GM18498 (cell line): Measurements from ENCODE around the gene YIPF6.
"Not testable (repeated sequence)": the region's sequence is repeated elsewhere in the genome, so short reads cannot be mapped to it uniquely, and the experiment has no call there.

Source experiments
- ATAC-seq: cut with Tn5 transposase; IDR thresholded peaks from one replicate; pipeline ENCODE4 v1.9.1; 2021; ENCODE audit warnings: mild to moderate bottlenecking, moderate library complexity; ENCODE audit not compliant: unreplicated experiment

Gene YIPF6

DNA sequence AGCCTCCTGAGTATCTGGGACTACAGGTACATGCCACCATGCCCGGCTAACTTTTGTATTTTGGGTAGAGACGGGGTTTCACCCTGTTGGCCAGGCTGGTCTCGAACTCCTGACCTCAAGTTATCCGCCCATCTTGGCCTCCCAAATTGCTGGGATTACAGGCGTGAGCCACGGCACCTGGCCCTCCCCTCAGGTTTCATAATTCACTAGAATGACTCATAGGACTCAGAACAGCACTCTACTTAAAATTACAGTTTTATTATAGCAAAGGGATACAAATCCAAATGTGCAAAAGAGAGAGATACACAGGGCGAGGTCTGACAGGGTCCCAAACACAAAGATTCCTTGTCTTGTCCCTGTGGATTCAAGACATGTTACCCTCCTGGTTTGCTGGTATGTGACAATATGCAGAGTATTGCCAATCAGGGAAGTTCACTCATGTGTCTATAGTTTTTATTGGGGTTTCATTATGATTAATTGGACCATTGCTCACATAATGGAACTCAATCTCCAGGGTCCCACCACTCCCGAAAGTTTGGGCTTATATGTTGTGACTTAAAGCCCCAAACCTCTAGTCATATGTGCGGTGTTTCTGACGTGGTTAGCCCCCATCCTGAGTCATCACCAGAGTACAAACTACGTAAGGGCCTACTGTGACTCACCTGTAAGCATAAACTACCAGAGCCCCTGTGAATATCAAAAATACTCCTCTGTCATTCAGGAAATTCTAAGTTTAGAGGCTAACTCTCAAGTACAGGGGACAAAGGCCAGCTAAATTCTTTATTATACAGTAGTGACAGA, 5.2 kb downstream of the YIPF6 start:
- ATAC-seq: no peak

- no peak for ATAC-seq
Measured at GRCh38 chrX:68506649-68507048, 7.8 kb downstream of the YIPF6 start.

GRCh38 chrX:68508799-68509198, 9.9 kb downstream of the YIPF6 start:
- no peak for ATAC-seq

- ATAC-seq: peak; percentile 84
Measured at GRCh38 chrX:68511255-68511654, 12.4 kb downstream of the YIPF6 start.

- not testable (repeated sequence) for ATAC-seq
Measured at GRCh38 chrX:68524680-68525079, 25.8 kb downstream of the YIPF6 start.

DNA sequence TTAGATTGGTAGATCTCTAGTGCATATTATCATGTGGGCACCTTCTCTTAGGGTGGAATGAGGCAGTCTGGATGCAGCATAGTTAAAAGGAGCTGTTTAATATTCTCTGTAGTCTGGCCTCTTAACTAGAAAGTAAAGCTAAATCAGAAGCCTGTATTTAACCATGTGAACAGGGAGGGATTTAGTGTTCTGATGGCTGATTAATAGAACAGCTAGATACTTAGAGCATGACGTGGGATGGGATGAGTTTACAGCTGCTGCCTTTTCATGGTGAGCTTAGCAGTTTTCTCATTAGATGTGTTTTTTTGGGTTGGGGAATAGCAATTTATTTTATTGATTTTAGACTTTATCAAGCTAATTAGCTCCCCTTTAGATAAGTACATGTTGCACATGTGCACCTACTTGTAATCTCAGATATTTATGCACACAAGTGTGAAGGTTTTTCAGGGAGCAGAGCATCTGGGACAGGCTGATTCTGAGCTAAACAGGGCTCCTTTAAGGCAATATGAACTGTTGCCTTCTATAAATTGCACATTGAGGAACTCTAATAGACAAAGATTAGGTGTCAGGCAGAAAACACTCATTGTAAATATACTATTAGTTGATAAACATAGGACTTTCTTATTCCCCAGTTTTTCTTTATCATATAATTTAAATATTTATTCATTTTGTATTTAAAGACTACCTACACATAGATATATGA, 34.1 kb downstream of the YIPF6 start:
- no peak for ATAC-seq

- no peak for ATAC-seq
Measured at GRCh38 chrX:68533656-68534055, 34.8 kb downstream of the YIPF6 start.

DNA sequence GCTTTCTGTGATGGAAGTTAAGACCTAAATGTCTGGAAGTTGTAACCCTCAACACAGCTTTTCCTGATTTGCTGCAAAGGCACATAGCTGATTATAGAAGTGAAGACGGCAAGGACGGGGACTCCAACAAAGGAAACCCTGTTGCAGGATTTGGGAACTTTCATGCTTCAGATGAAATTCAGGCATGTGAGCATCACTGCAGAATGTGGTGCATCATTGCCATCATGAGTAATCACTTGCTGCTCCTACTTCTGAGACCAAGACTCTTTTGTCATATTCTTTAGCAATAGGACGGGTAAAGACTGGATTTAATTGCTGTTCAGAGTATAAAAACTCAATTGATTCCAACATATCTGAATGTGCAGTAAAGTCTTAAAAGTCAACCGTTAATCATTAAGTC, 35.8 kb downstream of the YIPF6 start:
- no peak for ATAC-seq

DNA sequence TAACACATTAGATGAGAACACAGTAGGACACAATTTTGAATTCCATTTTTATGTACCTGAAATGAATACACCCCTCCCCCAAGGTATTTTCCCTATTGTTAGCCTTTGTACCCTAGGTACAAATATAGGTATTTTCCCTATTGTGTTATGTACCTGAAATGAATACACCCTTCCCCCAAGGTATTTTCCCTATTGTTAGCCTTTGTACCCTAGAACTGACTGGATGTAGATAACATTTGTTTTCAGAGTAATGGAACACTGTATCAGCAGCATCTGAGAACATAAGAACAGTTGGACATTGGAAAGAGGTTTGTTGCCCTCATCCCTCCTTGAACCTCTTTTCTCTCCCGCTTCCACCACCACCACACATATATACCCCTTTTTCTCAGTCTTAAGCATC, 37.6 kb downstream of the YIPF6 start:
- ATAC-seq: no peak

GRCh38 chrX:68536884-68537283, 38.0 kb downstream of the YIPF6 start:
- ATAC-seq: no peak

DNA sequence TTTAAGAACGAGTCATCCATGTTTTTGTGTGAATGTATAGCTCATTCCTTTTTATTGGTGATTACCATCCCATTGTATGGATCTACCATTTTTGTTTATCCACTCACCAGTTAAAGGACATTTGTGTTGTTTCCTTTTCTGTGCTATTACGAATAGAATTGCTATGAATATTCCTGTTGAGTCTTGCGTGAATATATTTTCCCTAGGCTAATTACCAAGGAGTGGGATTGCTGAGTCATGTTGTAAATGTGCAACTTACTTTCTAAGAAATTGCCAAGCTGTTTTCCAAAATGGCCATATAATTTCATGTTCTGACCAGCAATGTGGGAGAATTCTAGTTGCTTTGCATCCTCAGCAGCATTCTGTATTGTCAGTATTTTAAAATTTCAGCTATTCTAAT, 51.3 kb downstream of the YIPF6 start:
- no peak for ATAC-seq

DNA sequence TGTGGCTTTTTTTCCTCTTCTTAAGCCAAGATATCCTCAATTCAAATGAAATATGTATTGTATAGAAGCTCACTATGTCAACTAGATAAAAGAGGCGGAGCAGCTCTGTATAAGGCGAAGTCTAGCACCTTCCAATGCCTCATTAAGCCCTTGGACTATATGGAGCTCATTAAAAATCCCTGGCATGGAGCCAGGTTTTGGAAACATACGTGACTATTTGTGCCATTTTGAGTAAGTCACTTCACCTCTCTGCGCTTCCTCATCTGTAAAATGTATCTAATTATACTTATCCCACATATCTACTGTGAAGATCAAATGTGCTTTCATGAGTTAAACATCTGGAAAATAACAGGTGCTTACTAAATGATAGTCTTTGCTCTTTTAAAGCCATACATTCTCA, 57.2 kb downstream of the YIPF6 start:
- ATAC-seq: no peak

DNA sequence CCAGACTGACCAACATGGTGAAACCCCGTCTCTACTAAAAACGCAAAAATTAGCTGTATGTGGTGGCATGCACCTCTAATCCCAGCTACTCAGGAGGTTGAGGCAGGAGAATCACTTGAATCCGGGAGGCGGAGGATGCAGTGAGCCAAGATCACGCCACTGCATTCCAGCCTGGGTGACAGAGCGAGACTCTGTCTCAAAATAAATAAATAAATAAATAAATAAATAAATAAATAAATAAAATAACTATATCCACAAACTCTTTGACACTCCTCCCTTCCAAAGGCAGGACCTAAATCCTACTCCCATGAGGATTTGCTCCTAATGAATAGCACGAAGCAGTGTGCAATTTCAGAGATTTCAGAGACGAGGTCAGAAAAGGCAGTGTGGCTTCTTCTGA, 58.3 kb downstream of the YIPF6 start:
- not testable (repeated sequence) for ATAC-seq

GRCh38 chrX:68559905-68560304, 61.1 kb downstream of the YIPF6 start:
- ATAC-seq: not testable (repeated sequence)

DNA sequence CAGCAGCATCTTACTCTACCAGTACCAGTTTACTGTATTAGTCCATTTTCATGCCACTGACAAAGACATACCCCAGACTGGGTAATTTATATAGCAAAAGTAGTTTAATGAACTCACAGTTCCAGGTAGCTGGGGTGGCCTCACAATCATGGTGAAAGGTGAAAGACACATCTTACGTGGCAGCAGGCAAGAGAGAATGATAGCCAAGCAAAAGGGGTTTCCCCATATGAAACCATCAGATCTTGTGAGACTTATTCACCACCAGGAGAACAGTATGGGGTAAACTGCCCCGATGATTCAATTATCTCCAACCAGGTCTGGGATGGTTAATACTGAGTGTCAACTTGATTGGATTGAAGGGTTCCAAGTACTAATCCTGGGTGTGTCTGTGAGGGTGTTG, 69.3 kb downstream of the YIPF6 start:
- no peak for ATAC-seq

- no peak for ATAC-seq
Measured at GRCh38 chrX:68570598-68570997, 71.7 kb downstream of the YIPF6 start.

- ATAC-seq: no peak
Measured at GRCh38 chrX:68571292-68571609, 72.4 kb downstream of the YIPF6 start.

GRCh38 chrX:68571610-68572311, 72.9 kb downstream of the YIPF6 start:
- ATAC-seq: peak; percentile 88

DNA sequence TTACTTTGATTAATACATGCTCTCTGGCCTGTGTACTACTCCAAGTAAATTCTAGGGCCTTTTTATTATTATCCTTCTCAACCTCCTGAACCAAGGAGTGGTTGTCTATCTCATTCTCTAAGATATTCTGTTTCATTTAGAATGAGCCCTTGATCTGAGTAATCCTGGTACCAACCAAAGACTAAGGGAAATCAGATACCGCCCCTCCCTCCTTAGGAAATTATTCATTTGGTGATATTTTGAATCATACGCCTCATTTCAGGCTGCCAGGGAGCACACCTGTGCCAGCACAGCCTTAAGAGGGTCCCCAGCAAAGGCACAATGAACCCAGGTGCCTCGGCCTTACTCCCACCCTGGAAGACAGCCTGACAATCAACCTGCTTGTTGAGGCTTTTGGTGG, 75.4 kb downstream of the YIPF6 start:
- no peak for ATAC-seq

DNA sequence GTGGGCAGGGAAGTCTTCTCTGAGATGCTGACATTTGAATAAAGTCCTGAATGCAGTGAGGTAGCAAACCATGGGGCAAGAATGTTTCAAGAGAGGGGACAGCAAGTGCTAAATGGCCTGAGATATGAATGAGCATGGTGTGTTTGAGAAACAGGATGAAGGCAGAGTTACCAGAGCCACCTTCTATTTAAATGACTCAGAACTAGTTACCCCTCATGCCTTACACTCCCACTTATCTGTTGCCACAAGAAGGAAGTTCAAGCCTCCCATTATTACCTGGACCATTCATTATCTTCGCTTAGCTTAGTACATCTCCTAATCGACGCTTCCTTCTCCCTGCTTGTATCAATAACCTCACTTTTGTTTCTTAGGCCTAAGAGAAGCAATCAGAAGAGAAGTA, 81.0 kb downstream of the YIPF6 start:
- no peak for ATAC-seq

DNA sequence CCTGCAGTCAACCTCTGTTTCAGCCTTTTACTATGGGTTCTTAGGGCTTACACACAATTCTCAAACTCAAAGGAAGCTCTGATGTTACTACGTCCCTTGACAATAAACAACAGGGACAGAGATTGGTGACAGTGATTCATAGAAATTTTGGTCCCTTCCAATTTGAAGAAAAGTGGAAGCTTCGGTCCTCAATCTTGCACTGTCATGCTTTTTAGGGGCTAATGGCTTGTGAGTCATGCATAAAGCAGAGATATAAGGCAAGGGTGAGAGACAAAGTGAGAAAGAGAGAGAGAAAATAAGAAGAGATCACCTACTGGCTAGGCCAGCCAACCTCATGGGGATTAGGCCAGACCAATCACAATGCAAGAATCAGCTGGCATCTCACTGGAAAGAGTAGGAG, 85.4 kb downstream of the YIPF6 start:
- ATAC-seq: no peak
